HG03565 (cell line): ENCODE results near the gene GIMAP6.
A peak's percentile ranks its signal among the peaks of the same experiment; 100 is the strongest.
"Not testable (repeated sequence)": the region's sequence is repeated elsewhere in the genome, so short reads cannot be mapped to it uniquely, and the experiment has no call there.

Experiments used
- ATAC-seq: cut with Tn5 transposase; IDR thresholded peaks from one replicate; pipeline ENCODE4 v1.9.1; 2021; ENCODE audit warnings: mild to moderate bottlenecking, moderate library complexity; ENCODE audit not compliant: unreplicated experiment

GIMAP6 gene

GRCh38 chr7:150631866-150632864 is at the start of gene GIMAP6:
TSS of gene GIMAP6 (minus strand) at chr7:150632385. CDS start at chr7:150630142, 2,243 bp downstream.
- ATAC-seq, result peak; percentile 62

DNA sequence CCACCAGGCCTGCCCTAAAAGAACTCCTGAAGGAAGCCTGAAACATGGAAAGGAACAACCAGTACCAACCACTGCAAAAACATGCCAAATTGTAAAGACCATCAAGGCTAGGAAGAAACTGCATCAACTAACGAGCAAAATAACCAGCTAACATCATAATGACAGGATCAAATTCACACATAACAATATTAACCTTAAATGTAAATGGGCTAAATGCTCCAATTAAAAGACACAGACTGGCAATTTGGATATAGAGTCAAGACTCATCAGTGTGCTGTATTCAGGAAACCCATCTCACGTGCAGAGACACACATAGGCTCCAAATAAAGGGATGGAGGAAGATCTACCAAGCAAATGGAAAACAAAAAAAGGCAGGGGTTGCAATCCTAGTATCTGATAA is 48.2 kb upstream of the GIMAP6 start:
- ATAC-seq, result not testable (repeated sequence)

- ATAC-seq, result not testable (repeated sequence)
Measured at GRCh38 chr7:150678601-150679000, 46.4 kb upstream of the GIMAP6 start.

GRCh38 chr7:150676854-150677253 is 44.7 kb upstream of the GIMAP6 start:
- ATAC-seq, result not testable (repeated sequence)

GRCh38 chr7:150676276-150676675 is 44.1 kb upstream of the GIMAP6 start:
- not testable (repeated sequence) for ATAC-seq

DNA sequence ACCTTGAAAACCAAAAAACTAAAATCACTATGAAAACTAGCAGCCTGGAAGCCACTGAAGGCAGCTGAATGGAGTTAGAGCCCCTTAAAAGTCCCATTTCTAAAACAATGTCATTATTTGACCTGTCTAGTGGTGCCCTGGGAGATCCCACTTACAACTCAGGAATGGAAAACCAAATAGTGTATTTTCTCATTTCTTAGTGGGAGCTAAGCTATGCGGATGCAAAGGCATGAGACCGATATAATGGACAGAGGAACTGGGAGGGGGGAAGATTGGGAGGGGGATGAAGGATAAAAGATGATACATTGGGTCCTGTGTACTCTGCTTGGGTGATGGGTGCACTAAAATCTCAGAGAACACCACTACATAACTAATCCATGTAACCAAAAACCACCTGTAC is 43.5 kb upstream of the GIMAP6 start:
- ATAC-seq, result no peak

DNA sequence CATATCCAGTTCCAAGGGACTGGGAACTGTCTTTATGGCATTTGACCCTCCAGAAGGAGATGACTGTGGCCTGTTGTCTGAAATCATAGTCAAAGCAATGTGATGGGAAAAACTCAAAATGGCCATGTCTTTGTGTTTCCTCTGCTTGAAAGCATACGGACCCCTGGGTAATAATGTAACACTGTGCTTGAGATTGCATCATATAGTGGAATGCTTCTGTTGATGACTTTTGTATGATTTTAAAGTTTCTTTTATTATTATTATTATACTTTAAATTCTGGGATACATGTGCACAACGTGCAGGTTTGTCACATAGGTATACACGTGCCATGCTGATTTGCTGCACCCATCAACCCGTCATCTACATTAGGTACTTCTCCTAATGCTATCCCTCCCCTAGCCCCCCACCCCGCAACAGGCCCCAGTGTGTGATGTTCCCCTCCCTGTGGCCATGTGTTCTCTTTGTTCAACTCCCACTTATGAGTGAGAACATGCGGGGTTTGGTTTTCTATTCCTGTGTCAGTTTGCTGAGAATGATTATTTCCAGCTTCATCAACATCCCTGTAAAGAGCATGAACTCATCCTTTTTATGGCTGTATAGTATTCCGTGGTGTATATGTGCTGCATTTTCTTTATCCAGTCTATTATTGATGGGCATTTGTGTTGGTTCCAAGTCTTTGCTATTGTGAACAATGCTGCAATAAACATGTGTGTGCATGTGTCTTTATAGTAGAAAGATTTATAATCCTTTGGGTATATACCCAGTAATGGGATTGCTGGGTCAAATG is 39.8 kb upstream of the GIMAP6 start:
- ATAC-seq, result not testable (repeated sequence)

DNA sequence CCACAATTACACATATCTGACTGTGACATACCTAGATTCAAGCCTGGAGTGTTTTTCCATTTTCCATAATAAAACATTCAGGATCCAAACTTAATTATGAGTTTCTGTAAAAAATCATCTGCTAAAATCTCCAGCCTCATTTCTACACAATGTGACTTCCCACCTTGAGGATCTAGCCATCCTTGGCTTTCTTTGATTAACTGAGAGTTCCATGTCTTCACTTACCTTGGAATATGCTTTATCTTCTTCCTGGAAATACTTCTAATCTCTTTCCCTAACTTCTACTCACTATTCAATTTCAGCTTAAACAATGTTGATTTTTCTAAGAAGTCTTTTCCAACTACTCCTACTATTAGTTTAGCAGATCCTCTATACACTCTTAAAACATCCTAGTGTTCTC is 36.8 kb upstream of the GIMAP6 start:
- ATAC-seq, result no peak

GRCh38 chr7:150668472-150668911 is 36.3 kb upstream of the GIMAP6 start:
- peak; percentile 77 for ATAC-seq

DNA sequence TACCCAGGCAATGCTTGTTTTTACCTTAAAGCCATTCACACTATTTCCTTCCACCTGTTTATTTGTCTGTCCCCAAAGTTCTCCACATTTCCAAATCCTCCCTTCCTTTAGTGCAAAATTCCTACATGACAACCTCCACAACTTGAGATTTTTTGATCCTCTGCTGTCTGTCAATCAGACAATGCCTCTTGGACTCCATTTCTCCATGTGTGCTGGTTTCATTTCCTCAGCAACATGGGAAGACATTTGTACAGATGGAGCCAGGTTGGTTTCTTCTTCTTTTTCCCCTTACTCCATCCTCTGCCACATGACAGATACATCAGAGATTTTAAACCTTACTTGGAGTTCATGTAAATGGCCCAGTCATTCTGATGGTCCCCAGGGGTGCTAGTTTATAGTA is 34.2 kb upstream of the GIMAP6 start:
- ATAC-seq, result no peak

- no peak for ATAC-seq
Measured at GRCh38 chr7:150665896-150666295, 33.7 kb upstream of the GIMAP6 start.

GRCh38 chr7:150665089-150665748 is 33.0 kb upstream of the GIMAP6 start:
- ATAC-seq, result no peak

GRCh38 chr7:150663802-150664494 is 31.8 kb upstream of the GIMAP6 start:
- ATAC-seq, result no peak

DNA sequence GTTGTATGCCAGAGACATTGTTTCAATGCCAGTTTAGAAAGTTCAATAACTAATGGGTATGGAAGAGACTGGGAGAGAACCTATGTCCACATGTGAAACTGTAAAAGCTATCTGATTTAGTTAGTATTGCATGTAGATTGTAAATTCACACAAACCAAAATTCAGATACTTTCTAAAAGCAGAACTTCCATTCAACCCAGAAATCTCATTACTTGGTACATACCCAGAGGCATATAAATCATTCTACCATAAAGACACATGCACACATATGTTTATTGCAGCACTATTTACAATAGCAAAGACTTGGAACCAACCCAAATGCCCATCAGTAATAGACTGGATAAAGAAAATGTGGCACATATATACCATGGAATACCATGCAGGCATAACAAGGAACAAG is 30.6 kb upstream of the GIMAP6 start:
- not testable (repeated sequence) for ATAC-seq

DNA sequence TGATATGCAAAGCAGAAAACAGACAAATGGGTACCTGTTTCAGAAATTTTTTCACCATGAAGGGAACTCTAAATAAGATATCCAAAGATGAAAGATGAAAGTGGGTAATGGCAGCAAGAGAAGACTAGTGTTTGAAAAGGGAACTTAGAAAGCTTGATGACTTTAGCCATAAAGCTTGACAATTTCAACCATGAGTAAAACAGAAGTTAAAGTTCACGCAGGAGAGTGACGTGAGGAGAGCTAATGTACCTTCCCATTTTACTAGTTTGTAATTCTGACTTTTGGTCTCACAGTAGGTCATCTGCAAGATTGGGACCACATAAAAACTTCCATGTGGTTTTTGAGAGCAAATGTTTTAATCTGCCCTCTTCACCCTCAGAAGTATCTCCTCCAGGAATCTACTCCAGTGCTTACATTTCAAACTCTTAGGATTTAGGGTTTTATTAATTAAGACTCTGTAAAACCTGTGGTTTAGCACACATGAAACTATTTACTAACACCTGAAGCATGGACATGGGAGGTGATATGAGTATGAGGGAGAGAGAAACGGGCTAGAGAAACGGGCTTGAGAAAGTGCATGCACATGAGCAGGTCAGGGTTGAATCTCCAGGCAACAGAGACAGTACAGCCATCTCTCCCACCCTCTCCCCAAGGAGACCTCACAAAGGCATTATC is 28.9 kb upstream of the GIMAP6 start:
- no peak for ATAC-seq

GRCh38 chr7:150657526-150657925 is 25.3 kb upstream of the GIMAP6 start:
- no peak for ATAC-seq

- ATAC-seq, result no peak
Measured at GRCh38 chr7:150656047-150656446, 23.9 kb upstream of the GIMAP6 start.

DNA sequence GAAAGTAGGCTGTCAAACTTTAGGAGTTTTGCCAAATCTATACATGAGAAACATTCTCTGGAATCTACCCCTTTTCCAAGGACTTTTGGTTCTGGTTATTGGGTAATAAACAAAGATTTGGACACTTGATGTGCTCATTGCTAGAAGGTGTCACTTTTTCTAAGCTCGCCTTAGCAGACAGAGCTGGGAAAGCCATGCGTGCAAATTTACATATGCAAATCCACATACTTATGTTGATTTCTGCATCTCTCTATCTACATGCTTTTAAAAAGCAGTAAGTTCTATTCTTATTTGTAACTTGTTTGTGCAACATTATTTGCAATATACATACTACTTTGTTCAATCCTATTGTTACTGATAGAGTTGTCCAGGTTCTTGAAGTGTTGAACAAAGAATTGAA is 22.5 kb upstream of the GIMAP6 start:
- ATAC-seq, result no peak

DNA sequence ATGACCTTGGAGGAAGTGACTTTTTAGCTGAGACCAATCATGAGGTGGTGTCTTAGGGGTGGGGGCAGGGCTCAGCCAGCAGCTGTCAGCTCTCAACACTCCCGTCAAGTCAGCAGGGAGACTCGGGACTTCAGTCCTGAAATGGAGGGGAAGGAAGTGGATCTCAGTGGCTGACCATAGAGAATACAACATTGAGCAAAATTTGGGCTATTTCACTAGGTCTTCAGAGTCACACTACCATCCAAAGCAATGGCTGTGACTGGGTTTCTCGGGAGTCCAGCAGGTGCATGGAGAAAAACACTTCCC is 16.8 kb upstream of the GIMAP6 start:
- no peak for ATAC-seq
